ENCODE data around the gene SERPIND1.

SERPIND1 gene

DNA sequence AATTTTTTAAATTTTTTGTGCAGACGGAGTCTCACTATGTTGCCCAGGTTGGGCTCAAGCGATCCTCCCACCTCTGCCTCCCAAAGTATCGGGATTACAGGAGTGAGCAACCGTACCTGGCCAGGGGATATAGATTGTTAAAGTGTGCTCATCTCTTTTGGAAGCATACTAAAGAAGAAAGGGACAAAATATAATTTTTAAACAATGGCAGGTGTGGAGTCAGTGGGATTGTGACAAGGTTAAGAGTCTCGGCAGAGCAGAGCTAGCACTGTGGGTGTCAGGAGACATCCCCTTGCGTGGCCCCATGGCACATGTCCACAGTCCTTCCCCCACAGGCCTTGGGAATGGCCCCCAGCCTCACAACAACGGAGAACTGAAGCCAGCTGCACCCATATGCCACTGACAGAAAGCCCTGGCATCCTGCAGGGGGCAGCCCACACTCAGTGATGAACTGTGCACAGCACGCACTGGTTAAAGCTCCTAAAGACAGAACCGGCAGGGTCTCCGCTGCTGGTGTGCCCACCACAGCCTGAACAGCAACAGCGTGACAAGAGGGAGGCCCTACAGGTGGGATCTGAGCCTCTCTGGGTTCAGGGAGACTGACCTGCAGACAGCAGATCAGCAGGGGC lies 29.9 kb downstream of the SERPIND1 start:
- Mint-ChIP-seq H3K4me1 (ENCODE audit: low read depth) (no peaks in the 10 kb centered on the region), H3K36me3 (ENCODE audit: low read depth) (peaks cover 36% of the 10 kb centered on the region), H3K27me3 (ENCODE audit: low read depth) (no peaks in the 10 kb centered on the region), H3K27ac (no peak overlapping the region), H3K9me3 (no peaks in the 10 kb centered on the region), H3K4me3 (no peak overlapping the region)

DNA sequence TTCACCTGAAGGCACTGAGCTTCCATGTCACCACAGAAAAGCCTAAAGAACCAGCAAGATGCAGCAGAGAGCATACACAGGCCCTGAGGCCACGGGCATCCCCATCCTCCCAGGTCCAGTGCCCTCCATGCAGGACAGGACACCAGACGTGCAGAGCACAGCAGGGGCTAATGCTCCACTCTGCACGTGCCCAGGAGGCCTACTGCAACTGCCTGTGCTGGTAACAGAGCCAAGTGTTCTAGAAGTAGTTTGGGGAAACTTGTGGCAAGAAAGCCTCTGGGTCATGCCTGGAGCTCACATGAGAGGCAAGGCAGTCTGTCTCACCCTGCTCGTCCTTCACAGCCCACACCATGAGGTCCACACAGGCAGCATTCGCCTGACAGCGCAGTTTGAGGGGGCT lies 30.7 kb downstream of the SERPIND1 start:
- H3K27me3 Mint-ChIP-seq (ENCODE audit: low read depth), result no peaks in the 10 kb centered on the region
- peaks cover 33% of the 10 kb centered on the region for H3K36me3 Mint-ChIP-seq (ENCODE audit: low read depth)
- no peak overlapping the region for H3K4me3 Mint-ChIP-seq
- H3K4me1 Mint-ChIP-seq (ENCODE audit: low read depth), result peaks cover 2% of the 10 kb centered on the region
- H3K9me3 Mint-ChIP-seq, result no peaks in the 10 kb centered on the region
- no peak overlapping the region for H3K27ac Mint-ChIP-seq

DNA sequence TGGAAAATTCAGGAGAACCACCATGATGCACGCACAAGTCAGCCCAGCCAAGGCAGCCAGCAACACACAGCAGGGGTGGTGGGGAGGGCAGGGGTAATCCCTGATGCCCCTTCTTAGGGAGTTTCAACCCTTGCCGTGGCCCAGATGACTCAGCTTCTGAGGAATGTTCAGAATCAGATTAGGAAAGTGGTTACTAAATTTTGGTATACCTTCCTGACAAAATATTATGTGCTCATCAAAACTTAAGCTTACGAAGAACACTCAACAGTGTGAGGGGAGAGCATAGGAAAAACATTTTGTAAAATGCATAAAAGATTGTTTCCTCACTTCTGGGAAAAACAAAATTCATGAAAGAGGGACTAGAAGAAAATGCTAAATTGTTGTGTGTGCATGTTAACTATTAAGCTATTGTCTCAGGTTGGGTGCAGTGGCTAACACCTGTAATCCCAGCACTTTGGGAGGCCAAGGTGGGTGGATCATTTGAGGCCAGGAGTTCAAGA lies 32.1 kb downstream of the SERPIND1 start:
- Mint-ChIP-seq H3K27ac (no peak overlapping the region), H3K36me3 (ENCODE audit: low read depth) (peaks cover 31% of the 10 kb centered on the region), H3K27me3 (ENCODE audit: low read depth) (no peaks in the 10 kb centered on the region), H3K4me1 (ENCODE audit: low read depth) (peaks cover 6% of the 10 kb centered on the region), H3K4me3 (no peak overlapping the region), H3K9me3 (no peaks in the 10 kb centered on the region)

DNA sequence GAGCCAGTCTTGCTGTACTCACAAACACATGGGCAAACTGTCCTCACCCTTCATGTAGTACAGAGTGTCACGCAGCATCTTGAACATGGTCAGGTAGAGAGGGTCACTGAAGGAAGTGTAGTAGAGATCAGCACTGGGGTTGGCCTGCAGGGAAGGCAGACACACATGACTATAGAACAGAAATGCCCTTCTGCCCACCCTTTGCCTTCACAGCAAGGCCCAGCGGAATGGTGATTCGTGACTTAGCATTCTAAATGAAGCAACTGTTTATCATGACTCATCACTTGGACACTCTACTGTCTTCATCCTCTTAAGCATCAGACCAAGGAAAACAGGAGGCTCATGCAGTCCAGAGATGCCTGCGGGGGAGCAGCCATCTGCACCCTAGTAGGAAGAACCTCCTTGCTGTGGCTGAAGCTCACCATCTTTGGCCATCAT lies 33.4 kb downstream of the SERPIND1 start:
- H3K27me3 Mint-ChIP-seq (ENCODE audit: low read depth), result no peaks in the 10 kb centered on the region
- H3K27ac Mint-ChIP-seq, result no peak overlapping the region
- no peaks in the 10 kb centered on the region for H3K9me3 Mint-ChIP-seq
- H3K4me3 Mint-ChIP-seq, result no peak overlapping the region
- H3K36me3 Mint-ChIP-seq (ENCODE audit: low read depth), result peaks cover 32% of the 10 kb centered on the region
- H3K4me1 Mint-ChIP-seq (ENCODE audit: low read depth), result peaks cover 8% of the 10 kb centered on the region

DNA sequence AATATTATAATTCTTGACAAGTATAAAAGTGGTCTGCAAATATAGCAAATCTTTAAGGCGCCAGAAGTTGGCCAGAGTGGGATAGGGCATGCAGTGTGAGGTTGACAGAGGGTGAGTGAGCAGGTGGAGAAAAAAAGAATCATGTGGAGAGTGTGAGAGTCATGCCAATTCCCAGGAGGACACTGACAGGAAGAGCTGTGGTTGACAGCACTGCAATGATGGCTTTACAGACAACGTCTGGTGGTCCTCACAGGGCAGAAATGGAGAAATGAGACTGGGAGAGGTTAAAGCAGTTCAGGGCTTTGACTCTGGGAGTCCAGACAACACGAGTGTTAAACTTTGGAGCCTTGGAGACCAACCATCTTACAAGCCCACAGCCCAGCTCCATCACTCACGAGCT lies 34.9 kb downstream of the SERPIND1 start:
- Mint-ChIP-seq H3K27ac (no peak overlapping the region), H3K9me3 (no peaks in the 10 kb centered on the region), H3K4me1 (ENCODE audit: low read depth) (peaks cover 8% of the 10 kb centered on the region), H3K36me3 (ENCODE audit: low read depth) (peaks cover 42% of the 10 kb centered on the region), H3K27me3 (ENCODE audit: low read depth) (no peaks in the 10 kb centered on the region), H3K4me3 (no peak overlapping the region)

DNA sequence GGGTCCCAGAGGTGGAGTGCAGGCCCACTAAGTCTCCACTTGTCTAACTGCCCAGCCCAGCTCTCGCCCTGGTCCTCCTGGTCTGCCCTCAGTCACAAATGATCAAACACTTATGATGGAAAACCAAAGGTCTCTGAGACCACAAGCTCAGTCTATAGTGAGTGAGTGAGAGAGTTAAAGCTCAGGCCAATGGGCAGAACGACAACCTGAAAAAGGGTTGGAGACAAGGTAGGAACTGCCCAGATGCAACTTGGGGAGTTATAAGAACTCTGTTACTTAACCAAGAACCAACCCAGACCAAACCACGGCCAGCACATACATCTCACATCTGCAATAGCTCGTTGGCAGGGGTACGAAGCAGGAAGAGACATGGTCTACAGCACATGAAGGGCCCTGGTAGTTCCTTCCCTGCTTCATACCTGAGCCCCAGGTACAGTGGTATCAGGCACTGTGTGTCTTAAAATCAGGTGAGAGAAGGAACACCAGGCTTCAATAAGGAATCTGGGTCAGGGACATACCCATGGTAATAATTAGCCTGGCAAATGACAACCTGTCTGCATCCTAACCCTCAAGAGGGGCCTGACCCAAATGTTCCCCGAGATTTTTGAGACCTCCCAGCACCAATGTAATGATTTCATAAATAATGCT lies 35.7 kb downstream of the SERPIND1 start:
- H3K27me3 Mint-ChIP-seq (ENCODE audit: low read depth), result no peaks in the 10 kb centered on the region
- H3K9me3 Mint-ChIP-seq, result no peaks in the 10 kb centered on the region
- peaks cover 39% of the 10 kb centered on the region for H3K36me3 Mint-ChIP-seq (ENCODE audit: low read depth)
- H3K4me3 Mint-ChIP-seq, result no peak overlapping the region
- H3K4me1 Mint-ChIP-seq (ENCODE audit: low read depth), result peaks cover 8% of the 10 kb centered on the region
- H3K27ac Mint-ChIP-seq, result no peak overlapping the region

DNA sequence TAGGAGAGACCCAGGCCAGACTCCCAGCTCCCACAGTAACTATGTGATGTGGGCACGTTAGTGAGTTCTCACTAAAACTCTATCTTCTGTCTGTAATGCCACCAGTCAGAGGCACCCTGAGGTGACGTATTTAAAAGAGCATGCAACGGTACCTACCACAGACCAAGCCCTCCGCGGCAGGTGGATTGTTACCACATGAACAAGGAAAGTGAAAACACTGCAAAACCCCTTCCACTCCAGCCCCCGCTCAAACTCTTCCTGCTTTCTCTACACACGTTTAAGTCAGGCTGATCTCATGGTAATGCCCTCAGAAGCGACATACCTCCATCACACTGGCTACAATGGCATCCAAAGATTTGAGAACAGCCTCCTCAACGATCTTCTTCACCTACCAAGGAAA lies 36.7 kb downstream of the SERPIND1 start:
- peaks cover 8% of the 10 kb centered on the region for H3K4me1 Mint-ChIP-seq (ENCODE audit: low read depth)

DNA sequence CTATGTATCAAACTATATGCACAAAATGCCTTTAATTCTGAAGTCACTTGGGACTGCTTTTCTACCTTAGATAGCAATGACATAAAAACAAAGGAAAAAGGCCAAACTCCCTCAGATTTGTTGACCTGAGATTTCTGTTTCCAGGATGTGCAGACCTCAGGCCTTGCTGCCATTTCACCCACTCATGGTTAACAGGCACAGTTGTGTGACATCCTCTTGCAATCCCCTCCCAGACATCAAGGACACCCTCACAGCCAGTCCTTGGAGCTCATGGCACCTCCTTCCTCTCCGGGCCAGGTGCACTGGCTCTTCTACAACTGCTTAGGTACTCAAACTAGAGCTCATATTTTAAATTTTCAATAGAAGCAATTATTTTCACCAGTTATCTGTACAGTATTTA lies 37.3 kb downstream of the SERPIND1 start:
- Mint-ChIP-seq H3K4me1 (ENCODE audit: low read depth) (peaks cover 8% of the 10 kb centered on the region), H3K4me3 (no peak overlapping the region), H3K9me3 (no peaks in the 10 kb centered on the region), H3K27me3 (ENCODE audit: low read depth) (no peaks in the 10 kb centered on the region), H3K36me3 (ENCODE audit: low read depth) (peaks cover 38% of the 10 kb centered on the region), H3K27ac (no peak overlapping the region)

More for the DNA sequence above, 36.7 kb downstream of the SERPIND1 start:
- Mint-ChIP-seq H3K4me3 (no peak overlapping the region), H3K27ac (no peak overlapping the region), H3K9me3 (no peaks in the 10 kb centered on the region), H3K36me3 (ENCODE audit: low read depth) (peaks cover 40% of the 10 kb centered on the region), H3K27me3 (ENCODE audit: low read depth) (no peaks in the 10 kb centered on the region)

DNA sequence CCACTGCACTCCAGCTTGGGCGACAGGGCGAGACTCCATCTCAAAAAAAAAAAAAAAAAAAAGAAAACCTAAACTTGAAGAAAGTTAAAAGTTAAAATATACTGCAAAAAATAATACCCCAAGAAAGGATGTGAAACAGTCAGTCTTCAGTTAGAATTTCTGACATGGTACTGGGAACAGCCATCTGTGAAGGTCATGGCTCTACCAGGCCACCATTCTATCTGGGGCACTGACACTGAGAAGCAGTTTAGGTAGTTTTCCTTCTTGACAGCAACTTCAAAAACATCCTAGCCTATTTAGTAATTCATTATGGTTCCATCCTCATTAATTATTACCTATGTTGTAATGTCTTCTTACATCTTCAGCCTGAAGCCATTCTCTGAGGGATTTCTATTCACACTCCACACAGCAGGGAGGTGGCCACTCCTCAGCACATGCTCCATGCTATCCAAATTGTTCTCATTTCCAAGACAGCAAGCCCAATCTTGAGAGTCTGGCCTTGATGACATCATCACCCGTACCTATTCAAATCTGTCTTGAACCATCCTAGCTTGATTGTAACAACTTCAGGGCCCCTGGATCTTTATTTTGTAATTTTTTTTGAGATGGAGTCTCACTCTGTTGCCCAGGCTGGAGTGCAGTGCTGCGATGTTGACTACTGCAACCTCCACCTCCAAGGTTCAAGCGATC lies 38.2 kb downstream of the SERPIND1 start:
- Mint-ChIP-seq H3K4me3 (no peak overlapping the region), H3K4me1 (ENCODE audit: low read depth) (peaks cover 8% of the 10 kb centered on the region), H3K36me3 (ENCODE audit: low read depth) (peaks cover 43% of the 10 kb centered on the region), H3K27ac (no peak overlapping the region), H3K27me3 (ENCODE audit: low read depth) (no peaks in the 10 kb centered on the region), H3K9me3 (no peaks in the 10 kb centered on the region)

DNA sequence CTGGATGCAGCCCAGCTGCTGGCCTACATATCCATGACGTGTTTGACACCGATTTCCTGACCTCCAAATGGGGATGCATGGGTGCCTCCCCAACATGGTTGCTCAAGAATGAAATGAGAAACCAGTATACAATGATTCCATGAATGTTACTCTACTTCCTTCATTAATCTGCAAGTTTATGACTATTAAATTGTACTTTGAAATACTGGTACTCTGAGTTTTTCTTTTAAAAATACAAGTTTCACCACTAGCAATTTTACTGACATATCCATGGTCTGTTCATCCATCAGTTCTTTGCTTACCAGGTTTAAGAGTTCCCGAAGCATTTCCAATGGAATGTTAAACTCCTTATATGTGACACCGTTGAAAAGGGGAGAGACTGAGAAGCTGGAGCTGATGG lies 39.1 kb downstream of the SERPIND1 start:
- Mint-ChIP-seq H3K4me3 (no peak overlapping the region), H3K27ac (no peak overlapping the region), H3K4me1 (ENCODE audit: low read depth) (peaks cover 8% of the 10 kb centered on the region), H3K36me3 (ENCODE audit: low read depth) (peaks cover 39% of the 10 kb centered on the region), H3K27me3 (ENCODE audit: low read depth) (no peaks in the 10 kb centered on the region), H3K9me3 (no peaks in the 10 kb centered on the region)

DNA sequence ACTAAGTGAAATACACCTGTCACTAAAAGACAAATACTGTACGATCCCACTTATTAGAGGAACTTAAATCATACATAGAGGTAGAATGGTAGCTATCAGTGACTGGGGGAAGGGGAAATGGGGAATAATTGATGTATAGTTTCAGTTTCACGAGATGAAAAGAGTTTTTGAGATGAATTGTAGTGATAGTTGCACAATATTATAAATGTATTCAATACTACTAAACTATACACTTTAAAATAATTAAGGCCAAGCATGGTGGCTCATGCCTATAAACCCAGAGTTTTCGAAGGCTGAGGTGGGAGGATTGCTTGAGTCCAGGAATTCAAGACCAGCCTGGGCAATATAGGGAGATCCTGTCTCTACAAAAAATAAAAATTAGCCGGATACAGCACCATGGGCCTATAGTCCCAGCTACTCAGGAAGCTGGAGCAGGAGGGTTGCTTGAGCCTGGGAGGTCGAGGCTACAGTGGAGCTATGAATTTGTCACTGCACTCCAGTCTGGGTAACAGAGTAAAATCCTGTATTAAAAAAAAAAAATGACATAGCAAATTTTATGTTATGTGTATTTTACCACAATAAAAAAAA lies 40.4 kb downstream of the SERPIND1 start:
- H3K36me3 Mint-ChIP-seq (ENCODE audit: low read depth), result peaks cover 43% of the 10 kb centered on the region
- no peaks in the 10 kb centered on the region for H3K9me3 Mint-ChIP-seq
- H3K4me1 Mint-ChIP-seq (ENCODE audit: low read depth), result peaks cover 8% of the 10 kb centered on the region
- H3K27me3 Mint-ChIP-seq (ENCODE audit: low read depth), result no peaks in the 10 kb centered on the region
- no peak overlapping the region for H3K4me3 Mint-ChIP-seq
- no peak overlapping the region for H3K27ac Mint-ChIP-seq

DNA sequence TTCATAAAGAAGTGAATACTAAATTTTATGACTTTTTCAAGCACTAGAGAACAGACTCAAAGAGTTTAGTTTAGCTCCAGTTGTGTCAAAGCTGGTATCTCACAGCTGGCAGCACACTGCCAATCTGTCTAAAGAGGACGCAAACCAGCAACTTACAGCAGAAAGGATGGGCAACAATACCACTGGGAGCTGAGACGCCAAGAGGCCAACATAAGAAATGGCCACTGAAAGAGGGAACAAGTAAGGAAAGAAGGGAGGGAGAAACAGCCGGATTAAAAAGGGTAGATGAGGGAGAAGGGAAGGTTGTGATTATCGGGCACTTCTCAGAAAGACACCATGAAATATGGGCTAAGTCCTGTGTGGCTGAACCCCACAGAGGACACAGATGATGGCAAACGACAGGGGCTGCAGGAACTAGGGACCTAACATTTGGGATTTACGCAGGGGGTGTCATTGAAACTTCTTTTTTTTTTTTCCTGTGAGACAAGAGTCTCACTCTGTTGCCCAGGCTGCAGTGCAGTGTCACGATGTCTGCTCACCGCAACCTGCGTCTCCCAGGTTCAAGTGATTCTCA lies 41.7 kb downstream of the SERPIND1 start:
- H3K4me1 Mint-ChIP-seq (ENCODE audit: low read depth), result peaks cover 5% of the 10 kb centered on the region
- peaks cover 39% of the 10 kb centered on the region for H3K36me3 Mint-ChIP-seq (ENCODE audit: low read depth)
- H3K4me3 Mint-ChIP-seq, result no peak overlapping the region
- H3K9me3 Mint-ChIP-seq, result no peaks in the 10 kb centered on the region
- H3K27me3 Mint-ChIP-seq (ENCODE audit: low read depth), result no peaks in the 10 kb centered on the region
- H3K27ac Mint-ChIP-seq, result no peak overlapping the region

DNA sequence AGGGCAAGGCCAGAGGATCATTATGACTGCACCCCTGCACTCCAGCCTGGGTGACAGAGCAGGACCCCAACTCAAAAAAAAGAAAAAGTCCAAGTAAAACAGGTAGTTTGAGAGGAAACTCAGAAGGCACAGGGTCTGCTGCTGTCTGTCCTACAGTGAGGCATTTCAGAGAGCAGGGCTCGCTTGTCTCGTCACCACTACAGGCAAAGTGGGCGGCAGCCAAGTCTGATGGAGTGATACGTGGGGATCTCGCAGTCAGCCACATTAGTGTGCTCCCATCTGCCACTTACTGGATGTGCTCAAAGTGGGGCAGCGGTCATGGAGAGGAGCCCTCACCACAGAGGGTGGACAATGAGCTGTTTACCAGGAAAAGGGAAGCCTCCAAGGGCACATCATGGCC lies 42.6 kb downstream of the SERPIND1 start:
- peaks cover 37% of the 10 kb centered on the region for H3K36me3 Mint-ChIP-seq (ENCODE audit: low read depth)
- no peak overlapping the region for H3K4me3 Mint-ChIP-seq
- H3K27ac Mint-ChIP-seq, result no peak overlapping the region
- H3K27me3 Mint-ChIP-seq (ENCODE audit: low read depth), result no peaks in the 10 kb centered on the region
- H3K4me1 Mint-ChIP-seq (ENCODE audit: low read depth), result no peaks in the 10 kb centered on the region
- no peaks in the 10 kb centered on the region for H3K9me3 Mint-ChIP-seq

DNA sequence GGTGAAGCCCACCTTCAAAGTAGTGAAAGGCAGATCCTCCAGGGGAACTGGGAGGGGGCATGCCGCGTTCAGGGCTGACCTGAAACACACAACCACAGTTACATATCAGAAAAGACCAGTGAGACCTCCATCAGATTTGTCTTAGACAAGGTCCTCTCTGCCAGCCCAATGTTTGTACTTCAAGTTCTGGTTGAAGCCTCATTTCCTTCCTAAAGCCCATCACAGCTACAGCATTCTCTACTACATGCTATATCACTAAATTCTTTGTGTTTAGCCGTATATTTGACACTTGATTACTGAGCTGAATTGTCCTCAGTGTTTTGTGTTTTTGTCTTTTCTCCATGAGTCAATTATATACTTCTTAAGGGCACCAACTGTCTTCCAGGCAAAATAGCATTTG lies 44.6 kb downstream of the SERPIND1 start:
- Mint-ChIP-seq H3K4me3 (no peak overlapping the region), H3K27me3 (ENCODE audit: low read depth) (no peaks in the 10 kb centered on the region), H3K36me3 (ENCODE audit: low read depth) (peaks cover 28% of the 10 kb centered on the region), H3K4me1 (ENCODE audit: low read depth) (no peaks in the 10 kb centered on the region), H3K27ac (no peak overlapping the region), H3K9me3 (no peaks in the 10 kb centered on the region)
